NB4 (cell line): ENCODE results near the gene CCM2L.

ENCODE experiments used
- DNase-seq: peaks from one replicate; pipeline ENCODE4 v3.0.0; 2010; ENCODE audit warnings: low read depth
- H3K4me3 ChIP-seq: one replicate; pipeline ENCODE4 v1.5.1; 2011; ENCODE audit warnings: mild to moderate bottlenecking, low read depth, low read length, moderate library complexity
- CTCF ChIP-seq: IDR thresholded peaks from one replicate; pipeline ENCODE4 v1.5.1; 2012; ENCODE audit warnings: low read depth, low read length
- MAX ChIP-seq: IDR thresholded peaks from 2 replicates; pipeline ENCODE4 v1.6.1; 2011; ENCODE audit warnings: low read depth, low read length
- MYC ChIP-seq: IDR thresholded peaks from 2 replicates; pipeline ENCODE4 v1.6.1; 2011; ENCODE audit warnings: low read depth, low read length
- POLR2A ChIP-seq: IDR thresholded peaks from 2 replicates; pipeline ENCODE4 v1.6.1; 2011; ENCODE audit warnings: mild to moderate bottlenecking; ENCODE audit not compliant: insufficient read length; ENCODE audit errors: extremely low read depth

Gene CCM2L

GRCh38 chr20:31996996-31997395 is 13.2 kb upstream of the CCM2L start:
- DNase-seq, result no peak
- no peak overlapping the region for H3K4me3 ChIP-seq
- no peak for TF ChIP-seq MYC
- TF ChIP-seq CTCF, result no peak
- TF ChIP-seq POLR2A, result no peak
- TF ChIP-seq MAX, result no peak

- TF ChIP-seq CTCF (no peak), MAX (no peak), MYC (no peak), POLR2A (no peak)
- no peak for DNase-seq
Measured at GRCh38 chr20:31998246-31998645, 12.0 kb upstream of the CCM2L start.

GRCh38 chr20:32003325-32003724 is 6.9 kb upstream of the CCM2L start:
- peak; percentile 23 for DNase-seq
- TF ChIP-seq MAX, result no peak
- TF ChIP-seq MYC, result no peak
- TF ChIP-seq POLR2A, result no peak
- TF ChIP-seq CTCF, result no peak
- no peak overlapping the region for H3K4me3 ChIP-seq

More at GRCh38 chr20:31998246-31998645, 12.0 kb upstream of the CCM2L start:
- no peak overlapping the region for H3K4me3 ChIP-seq

GRCh38 chr20:32004963-32005362 is 5.3 kb upstream of the CCM2L start:
- no peak overlapping the region for H3K4me3 ChIP-seq
- DNase-seq, result peak; percentile 52

GRCh38 chr20:32006053-32006452 is 4.2 kb upstream of the CCM2L start:
- TF ChIP-seq POLR2A, result no peak
- TF ChIP-seq MYC, result no peak
- TF ChIP-seq CTCF, result no peak
- no peak for TF ChIP-seq MAX

More at GRCh38 chr20:32004963-32005362, 5.3 kb upstream of the CCM2L start:
- TF ChIP-seq POLR2A (no peak), MAX (no peak), CTCF (no peak), MYC (no peak)

More at GRCh38 chr20:32006053-32006452, 4.2 kb upstream of the CCM2L start:
- no peak for DNase-seq
- H3K4me3 ChIP-seq, result no peak overlapping the region
